ENCODE measurements around the gene WNT11.
A peak's percentile ranks its signal among the peaks of the same experiment; 100 is the strongest.

The WNT11 gene

DNA sequence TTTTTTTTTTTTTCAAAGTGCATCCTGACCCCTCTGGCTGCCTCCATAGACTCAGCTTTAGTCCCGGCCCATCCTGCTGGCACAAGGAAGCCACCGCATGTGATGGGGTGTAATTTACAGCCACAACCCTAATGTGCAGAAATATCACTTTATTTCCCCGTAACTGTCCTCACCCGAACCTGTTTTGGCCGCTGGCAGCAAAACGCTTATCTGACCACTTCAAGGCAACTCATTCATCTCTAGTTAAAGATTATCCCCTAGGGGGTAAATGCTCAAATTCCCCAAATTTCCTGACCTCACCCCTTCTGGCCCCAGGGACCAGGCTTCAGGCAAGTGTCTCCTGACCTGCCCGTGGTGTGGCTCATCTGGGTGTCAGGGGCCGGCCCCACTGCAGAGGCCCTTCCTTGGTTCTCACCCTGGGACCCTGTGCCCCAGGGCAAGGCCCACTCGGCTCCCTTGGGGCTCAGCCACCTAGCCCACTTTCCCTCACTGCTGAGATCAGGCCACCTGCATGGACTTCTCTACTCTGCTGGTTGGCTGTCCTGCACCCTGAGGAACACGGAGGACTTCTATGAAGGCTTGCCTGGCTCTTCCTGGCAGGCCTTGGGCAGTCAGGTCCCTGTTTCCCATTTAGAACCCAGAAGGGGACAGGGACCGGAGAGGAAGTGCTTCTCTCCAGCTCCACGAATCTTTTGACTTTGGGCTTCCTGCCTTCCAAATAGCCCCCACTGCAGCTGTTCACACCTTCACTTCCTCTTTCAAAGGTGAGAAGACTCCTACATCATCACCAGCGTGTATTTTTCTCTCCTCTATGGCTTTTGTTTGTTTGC is 53.3 kb downstream of the WNT11 start:
- TF ChIP-seq, protein P1, sequence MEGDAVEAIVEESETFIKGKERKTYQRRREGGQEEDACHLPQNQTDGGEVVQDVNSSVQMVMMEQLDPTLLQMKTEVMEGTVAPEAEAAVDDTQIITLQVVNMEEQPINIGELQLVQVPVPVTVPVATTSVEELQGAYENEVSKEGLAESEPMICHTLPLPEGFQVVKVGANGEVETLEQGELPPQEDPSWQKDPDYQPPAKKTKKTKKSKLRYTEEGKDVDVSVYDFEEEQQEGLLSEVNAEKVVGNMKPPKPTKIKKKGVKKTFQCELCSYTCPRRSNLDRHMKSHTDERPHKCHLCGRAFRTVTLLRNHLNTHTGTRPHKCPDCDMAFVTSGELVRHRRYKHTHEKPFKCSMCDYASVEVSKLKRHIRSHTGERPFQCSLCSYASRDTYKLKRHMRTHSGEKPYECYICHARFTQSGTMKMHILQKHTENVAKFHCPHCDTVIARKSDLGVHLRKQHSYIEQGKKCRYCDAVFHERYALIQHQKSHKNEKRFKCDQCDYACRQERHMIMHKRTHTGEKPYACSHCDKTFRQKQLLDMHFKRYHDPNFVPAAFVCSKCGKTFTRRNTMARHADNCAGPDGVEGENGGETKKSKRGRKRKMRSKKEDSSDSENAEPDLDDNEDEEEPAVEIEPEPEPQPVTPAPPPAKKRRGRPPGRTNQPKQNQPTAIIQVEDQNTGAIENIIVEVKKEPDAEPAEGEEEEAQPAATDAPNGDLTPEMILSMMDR (IDR thresholded peaks at IDR 0.05; ENCODE audit: borderline replicate concordance, control extremely low read depth, extremely low read depth, insufficient read depth, missing control alignments) = no peak
- DNase-seq (ENCODE audit: low spot score) = peak; percentile 72
- in situ Hi-C loops (cut with MboI; ENCODE audit: low sequenced_read_pairs, unreplicated experiment) = loop anchor here (10.0 kb wide), 1 partner anchor 348 kb away; no protein-coding TSS in a partner anchor

DNA sequence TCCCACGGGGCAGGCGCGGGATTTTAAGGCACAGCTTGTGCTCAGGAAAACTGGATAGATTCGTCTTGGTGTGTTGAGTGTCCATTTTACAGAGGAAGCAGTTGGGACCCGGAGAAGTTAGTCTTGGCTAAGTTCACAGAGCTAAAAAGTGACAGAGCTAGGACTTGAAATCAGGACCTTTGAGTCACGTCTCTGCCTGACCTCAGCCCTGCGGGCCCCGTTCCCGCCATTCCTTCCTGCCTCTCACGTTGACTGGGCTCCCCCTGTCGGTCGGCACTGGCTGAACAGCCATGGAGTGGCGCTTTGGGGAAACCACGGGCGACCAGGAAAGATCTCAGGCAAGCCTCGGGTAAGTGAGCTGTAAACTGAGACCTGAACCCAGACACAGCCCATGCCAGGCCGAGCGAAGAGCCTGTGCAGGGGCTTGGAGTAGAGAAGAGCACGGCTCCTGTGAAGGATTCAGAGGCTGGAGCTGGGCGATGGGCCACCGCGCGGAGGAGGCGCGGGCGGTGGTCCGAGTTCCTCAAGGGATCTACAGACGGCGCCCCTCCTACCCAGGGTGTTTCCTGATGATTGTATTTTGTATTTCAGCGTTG is 54.1 kb downstream of the WNT11 start:
- DNase-seq (ENCODE audit: low spot score) = peak; percentile 93
- in situ Hi-C loops (cut with MboI; ENCODE audit: low sequenced_read_pairs, unreplicated experiment) = loop anchor here (10.0 kb wide), 1 partner anchor 347 kb away; no protein-coding TSS in a partner anchor
- TF ChIP-seq, protein P1 (IDR thresholded peaks at IDR 0.05; ENCODE audit: borderline replicate concordance, control extremely low read depth, extremely low read depth, insufficient read depth, missing control alignments) = peak; percentile 98

DNA sequence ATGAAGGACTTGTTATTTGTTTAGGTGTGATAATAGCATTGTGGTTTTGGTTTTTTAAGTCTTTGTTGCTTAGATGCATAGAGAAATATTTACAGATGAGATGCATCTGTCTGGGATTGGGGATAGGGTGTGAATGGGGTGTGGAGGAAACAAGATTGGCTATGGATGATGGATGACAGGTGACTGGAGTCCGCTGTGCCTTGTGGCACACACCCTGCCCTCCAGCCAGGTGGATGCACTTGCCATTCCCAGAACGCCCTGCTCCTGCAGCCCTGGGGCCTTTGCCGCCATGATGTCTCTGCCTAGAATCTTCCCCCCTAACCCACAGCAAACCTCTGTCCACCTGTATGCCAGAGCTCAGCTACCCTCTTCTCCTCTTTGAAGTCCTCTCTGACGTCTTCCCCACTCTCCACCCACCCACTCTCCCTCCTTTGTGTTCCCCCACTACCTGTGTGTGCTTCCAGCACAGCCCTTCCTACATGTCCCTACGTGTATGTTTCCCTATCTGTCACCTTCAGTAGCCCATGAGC is 54.7 kb downstream of the WNT11 start:
- in situ Hi-C loops (cut with MboI; ENCODE audit: low sequenced_read_pairs, unreplicated experiment) = loop anchor here (10.0 kb wide), 1 partner anchor 347 kb away; no protein-coding TSS in a partner anchor
- no peak for DNase-seq (ENCODE audit: low spot score)
- TF ChIP-seq, protein P1 (IDR thresholded peaks at IDR 0.05; ENCODE audit: borderline replicate concordance, control extremely low read depth, extremely low read depth, insufficient read depth, missing control alignments) = no peak

DNA sequence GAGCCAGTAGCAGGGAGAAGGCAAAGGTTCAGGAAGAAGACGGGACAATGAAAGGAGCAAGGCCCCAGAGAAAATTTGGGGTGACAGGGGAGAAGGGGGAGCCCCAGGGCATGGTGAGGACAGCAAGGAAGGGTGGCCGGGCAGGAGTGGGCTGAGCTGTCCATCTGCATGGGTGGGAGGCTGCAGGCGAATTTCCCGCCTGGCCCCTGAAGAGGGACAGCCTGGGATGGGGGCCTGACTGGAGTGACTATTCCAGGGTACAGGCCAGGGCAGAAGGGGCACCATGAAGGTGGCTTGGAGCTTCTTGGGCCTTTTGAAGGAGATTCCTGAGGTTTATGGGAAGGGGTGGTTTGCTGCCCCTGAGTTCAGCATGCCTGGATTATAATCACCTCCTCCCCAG is 56.2 kb downstream of the WNT11 start:
- TF ChIP-seq, protein P1 (IDR thresholded peaks at IDR 0.05; ENCODE audit: borderline replicate concordance, control extremely low read depth, extremely low read depth, insufficient read depth, missing control alignments) = no peak
- in situ Hi-C loops (cut with MboI; ENCODE audit: low sequenced_read_pairs, unreplicated experiment) = loop anchor here (10.0 kb wide), 1 partner anchor 345 kb away; no protein-coding TSS in a partner anchor
- no peak for DNase-seq (ENCODE audit: low spot score)

DNA sequence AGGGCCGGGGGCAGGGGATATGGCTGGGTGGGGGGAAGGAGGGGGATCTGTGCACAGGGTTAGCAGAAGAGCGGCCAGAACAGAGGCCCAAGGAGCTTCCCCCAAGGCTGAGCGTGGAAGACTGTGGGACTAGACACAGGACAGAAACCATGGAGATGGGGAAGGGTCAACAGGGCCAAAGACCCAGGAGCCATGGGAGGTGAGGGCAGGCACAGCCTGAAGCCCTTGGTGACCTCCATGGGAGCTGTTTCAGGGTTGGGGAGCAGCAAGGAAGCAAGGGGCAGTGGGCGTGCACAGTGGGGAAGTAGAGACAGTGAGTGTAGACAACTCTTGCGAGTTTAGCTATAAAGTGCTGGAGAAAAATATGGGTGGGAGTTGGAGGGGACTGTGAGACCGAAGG is 56.6 kb downstream of the WNT11 start:
- DNase-seq (ENCODE audit: low spot score) = no peak

More for the DNA sequence above, 56.6 kb downstream of the WNT11 start:
- in situ Hi-C loops (cut with MboI; ENCODE audit: low sequenced_read_pairs, unreplicated experiment) = loop anchor here (10.0 to 25.0 kb wide), 3 partner anchors 255 to 437 kb away; partner anchors contain the start of gene MOGAT2
- TF ChIP-seq, protein P1 (IDR thresholded peaks at IDR 0.05; ENCODE audit: borderline replicate concordance, control extremely low read depth, extremely low read depth, insufficient read depth, missing control alignments) = no peak

All from GM13976 (cell line).